HFFc6 (cell line): ENCODE data around the gene TBC1D24. TPM values are rescaled to one million over a fixed set of nuclear protein-coding genes. Genes with fewer than 3 reads are reported as not detected.
A peak's percentile ranks its signal among the peaks of the same experiment; 100 is the strongest.

Experiments
- DNase-seq: peaks from one replicate; pipeline ENCODE4 v3.0.0-alpha.2; 2018
- H3K27ac Mint-ChIP-seq: 2 replicates; pipeline ENCODE4 v1.8.0; 2020; ENCODE audit warnings: mild to moderate bottlenecking, mixed read lengths
- H3K27me3 Mint-ChIP-seq: 2 replicates; pipeline ENCODE4 v1.8.0; 2021; ENCODE audit warnings: mild to moderate bottlenecking, moderate library complexity, mixed read lengths; ENCODE audit not compliant: insufficient read depth
- H3K36me3 Mint-ChIP-seq: 2 replicates; pipeline ENCODE4 v1.8.0; 2021; ENCODE audit warnings: low read depth, mixed read lengths
- H3K4me1 Mint-ChIP-seq: 2 replicates; pipeline ENCODE4 v1.8.0; 2020; ENCODE audit warnings: low read depth, mixed read lengths
- H3K4me3 Mint-ChIP-seq: 2 replicates; pipeline ENCODE4 v1.8.0; 2020; ENCODE audit warnings: mild to moderate bottlenecking, moderate library complexity, mixed read lengths
- H3K9me3 Mint-ChIP-seq: 2 replicates; pipeline ENCODE4 v1.8.0; 2020; ENCODE audit warnings: mild to moderate bottlenecking, mixed read lengths
- total RNA-seq, 6 experiments: library from RNA; stranded (reverse); fragmentation: NEBNext Ultra II Directional; extraction: Animal tissue kit (Norgen Biotek cat#: 25700); gene quantifications; 2 replicates in 1 of 6; 3 replicates in 5 of 6; pipeline ENCODE4 v1.2.3, GENCODE V29; 2021
- TF ChIP-seq, protein P1 (sequence below): fragments of 200-600 bp; sonication (generic); IDR thresholded peaks from 2 replicates; pipeline ENCODE4 v1.5.0; 2021; ENCODE audit warnings: antibody characterized with exemption, mild to moderate bottlenecking

TBC1D24 gene
- total RNA-seq, 6 experiments from 2014 or later, result 15.8 to 30.3 (median 19.0) TPM

- H3K27me3 Mint-ChIP-seq, result peaks cover 4% of the 10 kb centered on the region; the same call in 1 of the 2 replicates
- no peaks in the 10 kb centered on the region for H3K9me3 Mint-ChIP-seq
- peaks cover 9% of the 10 kb centered on the region for H3K4me1 Mint-ChIP-seq
- peaks cover 18% of the 10 kb centered on the region for H3K36me3 Mint-ChIP-seq
- H3K27ac Mint-ChIP-seq, result no peak overlapping the region
- TF ChIP-seq, protein P1, sequence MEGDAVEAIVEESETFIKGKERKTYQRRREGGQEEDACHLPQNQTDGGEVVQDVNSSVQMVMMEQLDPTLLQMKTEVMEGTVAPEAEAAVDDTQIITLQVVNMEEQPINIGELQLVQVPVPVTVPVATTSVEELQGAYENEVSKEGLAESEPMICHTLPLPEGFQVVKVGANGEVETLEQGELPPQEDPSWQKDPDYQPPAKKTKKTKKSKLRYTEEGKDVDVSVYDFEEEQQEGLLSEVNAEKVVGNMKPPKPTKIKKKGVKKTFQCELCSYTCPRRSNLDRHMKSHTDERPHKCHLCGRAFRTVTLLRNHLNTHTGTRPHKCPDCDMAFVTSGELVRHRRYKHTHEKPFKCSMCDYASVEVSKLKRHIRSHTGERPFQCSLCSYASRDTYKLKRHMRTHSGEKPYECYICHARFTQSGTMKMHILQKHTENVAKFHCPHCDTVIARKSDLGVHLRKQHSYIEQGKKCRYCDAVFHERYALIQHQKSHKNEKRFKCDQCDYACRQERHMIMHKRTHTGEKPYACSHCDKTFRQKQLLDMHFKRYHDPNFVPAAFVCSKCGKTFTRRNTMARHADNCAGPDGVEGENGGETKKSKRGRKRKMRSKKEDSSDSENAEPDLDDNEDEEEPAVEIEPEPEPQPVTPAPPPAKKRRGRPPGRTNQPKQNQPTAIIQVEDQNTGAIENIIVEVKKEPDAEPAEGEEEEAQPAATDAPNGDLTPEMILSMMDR, result no peak
- H3K4me3 Mint-ChIP-seq, result no peak overlapping the region
- DNase-seq, result no peak
Measured at GRCh38 chr16:2443555-2443954, 31.4 kb upstream of the TBC1D24 start.

- H3K4me3 Mint-ChIP-seq, result no peak overlapping the region
- TF ChIP-seq, protein P1, result no peak
- peak overlapping the region; percentile 55 for H3K27ac Mint-ChIP-seq
- H3K27me3 Mint-ChIP-seq, result peaks cover 4% of the 10 kb centered on the region; the same call in 1 of the 2 replicates
- peaks cover 9% of the 10 kb centered on the region for H3K4me1 Mint-ChIP-seq
- peaks cover 17% of the 10 kb centered on the region; the same call in 1 of the 2 replicates for H3K36me3 Mint-ChIP-seq
- DNase-seq, result peak; percentile 54
- H3K9me3 Mint-ChIP-seq, result no peaks in the 10 kb centered on the region
Measured at GRCh38 chr16:2447920-2448583, 26.9 kb upstream of the TBC1D24 start.

GRCh38 chr16:2449118-2449517, 25.8 kb upstream of the TBC1D24 start:
- TF ChIP-seq, protein P1, result no peak
- Mint-ChIP-seq H3K4me1 (peaks cover 9% of the 10 kb centered on the region), H3K4me3 (no peak overlapping the region), H3K9me3 (no peaks in the 10 kb centered on the region), H3K27me3 (peaks cover 2% of the 10 kb centered on the region; the same call in 1 of the 2 replicates), H3K27ac (no peak overlapping the region), H3K36me3 (peaks cover 18% of the 10 kb centered on the region; the same call in 1 of the 2 replicates)
- DNase-seq, result no peak

DNA sequence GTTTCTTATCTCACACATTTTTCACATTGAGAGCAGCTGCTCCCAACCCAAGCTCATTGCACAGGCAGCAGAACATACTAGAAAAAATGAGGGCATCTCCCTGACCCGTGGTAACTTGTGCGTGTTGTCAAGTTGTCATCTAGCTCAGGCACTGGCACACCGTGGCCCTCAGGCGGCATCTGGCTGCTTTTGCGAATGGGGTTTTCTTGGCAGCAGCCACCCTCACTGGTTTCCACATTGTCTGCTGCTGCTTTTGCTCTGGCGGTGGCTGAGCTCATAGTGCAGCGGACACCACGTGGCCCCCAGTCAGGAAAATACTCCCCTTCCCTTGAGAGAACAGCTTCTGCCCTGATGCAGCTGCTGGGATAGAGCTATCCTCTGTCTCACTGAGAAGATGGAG, 24.4 kb upstream of the TBC1D24 start:
- H3K4me3 Mint-ChIP-seq, result no peak overlapping the region
- TF ChIP-seq, protein P1, result no peak
- no peaks in the 10 kb centered on the region for H3K9me3 Mint-ChIP-seq

GRCh38 chr16:2450975-2451381, 23.9 kb upstream of the TBC1D24 start:
- peaks cover 2% of the 10 kb centered on the region; the same call in 1 of the 2 replicates for H3K27me3 Mint-ChIP-seq
- H3K4me1 Mint-ChIP-seq, result peaks cover 9% of the 10 kb centered on the region
- H3K9me3 Mint-ChIP-seq, result no peaks in the 10 kb centered on the region
- H3K4me3 Mint-ChIP-seq, result no peak overlapping the region
- no peak for DNase-seq
- TF ChIP-seq, protein P1, result no peak
- peaks cover 13% of the 10 kb centered on the region; the same call in 1 of the 2 replicates for H3K36me3 Mint-ChIP-seq
- H3K27ac Mint-ChIP-seq, result no peak overlapping the region

More for the DNA sequence above, 24.4 kb upstream of the TBC1D24 start:
- peaks cover 13% of the 10 kb centered on the region; the same call in 1 of the 2 replicates for H3K36me3 Mint-ChIP-seq
- H3K4me1 Mint-ChIP-seq, result peaks cover 9% of the 10 kb centered on the region
- no peak for DNase-seq
- peaks cover 2% of the 10 kb centered on the region; the same call in 1 of the 2 replicates for H3K27me3 Mint-ChIP-seq
- no peak overlapping the region for H3K27ac Mint-ChIP-seq
